PFSK-1 (cell line): Measurements from ENCODE around the gene TULP4.

Experiments
- POLR2AphosphoS5 ChIP-seq: IDR thresholded peaks from 2 replicates; pipeline ENCODE4 v1.6.1; 2012; ENCODE audit warnings: low read depth, mild to moderate bottlenecking, control low read depth, low read length, moderate library complexity
- SIN3A ChIP-seq: IDR thresholded peaks from 2 replicates; pipeline ENCODE4 v1.6.1; 2012; ENCODE audit warnings: mild to moderate bottlenecking, low read length, moderate library complexity, borderline replicate concordance; ENCODE audit not compliant: insufficient read depth
- TAF1 ChIP-seq: IDR thresholded peaks from 2 replicates; pipeline ENCODE4 v1.6.1; 2012; ENCODE audit warnings: low read length, control low read depth, borderline replicate concordance; ENCODE audit not compliant: insufficient read depth
- TF ChIP-seq, protein P1 (sequence below), 2 experiments: IDR thresholded peaks; 2 replicates each; pipeline versions ENCODE4 v1.6.1 to v1.8.0; 2011 to 2012; ENCODE audit warnings: low read depth in 2 of 2, low read length in 2 of 2, control low read depth in 1 of 2, inconsistent platforms in 1 of 2, mild to moderate bottlenecking in 1 of 2, moderate library complexity in 1 of 2; ENCODE audit not compliant: insufficient read depth in 1 of 2

DNA sequence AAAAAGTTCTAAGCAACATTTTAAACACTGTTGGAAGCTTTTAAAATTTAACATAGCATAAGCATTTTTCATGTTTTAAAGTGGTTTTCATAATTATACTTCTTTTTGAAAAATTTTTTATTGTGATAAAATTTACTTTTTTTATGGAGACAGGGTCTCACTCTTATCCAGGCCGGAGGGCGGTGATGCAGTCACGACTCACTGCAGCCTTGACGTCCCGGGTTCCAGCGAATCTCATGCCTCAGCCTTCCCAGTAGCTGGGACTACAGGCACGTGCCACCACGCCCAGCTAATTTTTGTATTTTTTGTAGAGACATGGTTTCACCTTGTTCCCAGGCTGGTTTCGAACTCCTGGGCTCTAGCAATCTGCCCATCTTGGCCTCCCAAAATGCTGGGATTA, 46.1 kb upstream of the TULP4 start:
- TF ChIP-seq TAF1: no peak
- no peak for TF ChIP-seq POLR2AphosphoS5
- TF ChIP-seq, protein P1, sequence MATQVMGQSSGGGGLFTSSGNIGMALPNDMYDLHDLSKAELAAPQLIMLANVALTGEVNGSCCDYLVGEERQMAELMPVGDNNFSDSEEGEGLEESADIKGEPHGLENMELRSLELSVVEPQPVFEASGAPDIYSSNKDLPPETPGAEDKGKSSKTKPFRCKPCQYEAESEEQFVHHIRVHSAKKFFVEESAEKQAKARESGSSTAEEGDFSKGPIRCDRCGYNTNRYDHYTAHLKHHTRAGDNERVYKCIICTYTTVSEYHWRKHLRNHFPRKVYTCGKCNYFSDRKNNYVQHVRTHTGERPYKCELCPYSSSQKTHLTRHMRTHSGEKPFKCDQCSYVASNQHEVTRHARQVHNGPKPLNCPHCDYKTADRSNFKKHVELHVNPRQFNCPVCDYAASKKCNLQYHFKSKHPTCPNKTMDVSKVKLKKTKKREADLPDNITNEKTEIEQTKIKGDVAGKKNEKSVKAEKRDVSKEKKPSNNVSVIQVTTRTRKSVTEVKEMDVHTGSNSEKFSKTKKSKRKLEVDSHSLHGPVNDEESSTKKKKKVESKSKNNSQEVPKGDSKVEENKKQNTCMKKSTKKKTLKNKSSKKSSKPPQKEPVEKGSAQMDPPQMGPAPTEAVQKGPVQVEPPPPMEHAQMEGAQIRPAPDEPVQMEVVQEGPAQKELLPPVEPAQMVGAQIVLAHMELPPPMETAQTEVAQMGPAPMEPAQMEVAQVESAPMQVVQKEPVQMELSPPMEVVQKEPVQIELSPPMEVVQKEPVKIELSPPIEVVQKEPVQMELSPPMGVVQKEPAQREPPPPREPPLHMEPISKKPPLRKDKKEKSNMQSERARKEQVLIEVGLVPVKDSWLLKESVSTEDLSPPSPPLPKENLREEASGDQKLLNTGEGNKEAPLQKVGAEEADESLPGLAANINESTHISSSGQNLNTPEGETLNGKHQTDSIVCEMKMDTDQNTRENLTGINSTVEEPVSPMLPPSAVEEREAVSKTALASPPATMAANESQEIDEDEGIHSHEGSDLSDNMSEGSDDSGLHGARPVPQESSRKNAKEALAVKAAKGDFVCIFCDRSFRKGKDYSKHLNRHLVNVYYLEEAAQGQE (IDR thresholded peaks at IDR 0.05; ENCODE audit: insufficient read depth in 1 of 2, low read depth in 2 of 2, low read length in 2 of 2): no peak
- TF ChIP-seq SIN3A: no peak
